Ascending aorta (tissue), 2 donors: ENCODE results near the gene RNF8. TPM values are rescaled to one million over a fixed set of nuclear protein-coding genes. Genes with fewer than 3 reads are reported as not detected.

Experiments
- DNase-seq, 2 donors: peaks; one replicate each; pipeline ENCODE4 v3.0.0-alpha.2; 2019; ENCODE audit warnings: low spot score in 2 of 2
- H3K27ac ChIP-seq, 2 donors: fragments of 200-600 bp; sonication (generic); one replicate each; pipeline ENCODE4 v1.5.1; 2016 to 2017; ENCODE audit warnings: mild to moderate bottlenecking in 1 of 2
- H3K27me3 ChIP-seq: fragments of 200-600 bp; sonication (generic); one replicate; pipeline ENCODE4 v1.5.1; 2017
- H3K36me3 ChIP-seq, 2 donors: fragments of 200-600 bp; sonication (generic); one replicate each; pipeline ENCODE4 v1.5.1; 2016
- H3K4me1 ChIP-seq, 2 donors: fragments of 200-600 bp; sonication (generic); one replicate each; pipeline ENCODE4 v1.5.1; 2016 to 2017; ENCODE audit warnings: mild to moderate bottlenecking in 1 of 2
- H3K4me3 ChIP-seq, 2 donors: fragments of 200-600 bp; sonication (generic); one replicate each; pipeline ENCODE4 v1.5.1; 2016 to 2017; ENCODE audit warnings: mild to moderate bottlenecking in 1 of 2
- H3K9me3 ChIP-seq, 2 donors: fragments of 200-600 bp; sonication (generic); one replicate each; pipeline ENCODE4 v1.5.1; 2016
- intact Hi-C: fragments of 100-400 bp; cut with DNase I; formaldehyde crosslinking; loops from one replicate; pipeline ENCODE4 v1.15.1; 2023
- total RNA-seq: library from RNA; depleted of rRNA; stranded (reverse); fragments of >200 nt; gene quantifications from one replicate; pipeline ENCODE4 v1.1.0, GENCODE V29; 2016
- TF ChIP-seq, protein P1 (sequence below), 3 experiments: fragments of 200-600 bp in 2 of 3; fragments of 450-650 bp in 1 of 3; sonication (generic) in 2 of 3; IDR thresholded peaks; one replicate each; pipeline ENCODE4 v1.5.1; 2016 to 2019; ENCODE audit warnings: antibody characterized with exemption in 3 of 3, mild to moderate bottlenecking in 1 of 3, moderate library complexity in 1 of 3

RNF8 gene
- total RNA-seq, 1 donor from 2014 or later, result 7.3 TPM

DNA sequence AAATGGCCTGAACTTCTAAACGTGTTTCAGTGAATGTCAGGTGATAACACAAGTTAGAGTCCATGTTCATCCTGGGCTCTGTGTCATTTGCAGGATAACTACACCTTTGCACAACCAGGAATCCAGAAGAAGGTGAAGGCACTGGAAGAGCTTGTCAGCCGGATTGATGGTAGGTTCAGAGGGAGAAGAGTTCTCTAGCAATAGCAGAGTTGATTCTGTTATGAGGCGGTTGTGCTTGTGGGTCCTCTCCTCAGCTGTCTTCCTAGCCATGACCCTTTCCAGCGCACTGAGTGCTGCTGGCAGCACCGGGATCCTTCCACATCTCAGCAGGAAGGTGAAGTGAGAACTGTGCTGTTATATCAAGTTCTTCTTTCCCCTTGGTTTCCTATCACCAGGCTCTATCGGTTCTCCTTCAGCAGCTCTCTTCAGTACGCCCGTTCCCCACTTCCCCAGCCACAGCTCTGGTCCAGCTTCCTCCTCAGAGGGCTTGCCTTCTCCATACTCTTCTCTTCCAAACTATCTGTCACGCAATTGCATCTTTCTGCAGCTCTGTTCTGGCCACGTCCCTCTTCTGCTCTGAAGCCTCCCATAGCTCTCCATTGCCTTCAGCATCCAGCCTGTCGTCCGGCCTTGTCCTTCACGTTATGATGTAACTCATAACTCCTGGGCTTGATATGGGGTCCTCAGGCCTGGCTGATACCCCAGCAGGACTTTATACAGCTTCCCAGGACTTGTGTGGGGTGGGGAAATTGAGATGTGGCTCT is 39.9 kb upstream of the RNF8 start:
- Histone ChIP-seq H3K9me3 (no peaks in the 10 kb centered on the region), H3K27me3 (no peaks in the 10 kb centered on the region), H3K27ac (no peak overlapping the region), H3K4me1 (peaks cover 0 to 6% of the 10 kb centered on the region in 2 donors), H3K4me3 (no peak overlapping the region), H3K36me3 (peaks cover 48 to 59% of the 10 kb centered on the region in 2 donors)
- intact Hi-C loops, result no loop called here
- TF ChIP-seq, protein P1, sequence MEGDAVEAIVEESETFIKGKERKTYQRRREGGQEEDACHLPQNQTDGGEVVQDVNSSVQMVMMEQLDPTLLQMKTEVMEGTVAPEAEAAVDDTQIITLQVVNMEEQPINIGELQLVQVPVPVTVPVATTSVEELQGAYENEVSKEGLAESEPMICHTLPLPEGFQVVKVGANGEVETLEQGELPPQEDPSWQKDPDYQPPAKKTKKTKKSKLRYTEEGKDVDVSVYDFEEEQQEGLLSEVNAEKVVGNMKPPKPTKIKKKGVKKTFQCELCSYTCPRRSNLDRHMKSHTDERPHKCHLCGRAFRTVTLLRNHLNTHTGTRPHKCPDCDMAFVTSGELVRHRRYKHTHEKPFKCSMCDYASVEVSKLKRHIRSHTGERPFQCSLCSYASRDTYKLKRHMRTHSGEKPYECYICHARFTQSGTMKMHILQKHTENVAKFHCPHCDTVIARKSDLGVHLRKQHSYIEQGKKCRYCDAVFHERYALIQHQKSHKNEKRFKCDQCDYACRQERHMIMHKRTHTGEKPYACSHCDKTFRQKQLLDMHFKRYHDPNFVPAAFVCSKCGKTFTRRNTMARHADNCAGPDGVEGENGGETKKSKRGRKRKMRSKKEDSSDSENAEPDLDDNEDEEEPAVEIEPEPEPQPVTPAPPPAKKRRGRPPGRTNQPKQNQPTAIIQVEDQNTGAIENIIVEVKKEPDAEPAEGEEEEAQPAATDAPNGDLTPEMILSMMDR (IDR thresholded peaks at IDR 0.05), result no peak
- DNase-seq, result no peak

DNA sequence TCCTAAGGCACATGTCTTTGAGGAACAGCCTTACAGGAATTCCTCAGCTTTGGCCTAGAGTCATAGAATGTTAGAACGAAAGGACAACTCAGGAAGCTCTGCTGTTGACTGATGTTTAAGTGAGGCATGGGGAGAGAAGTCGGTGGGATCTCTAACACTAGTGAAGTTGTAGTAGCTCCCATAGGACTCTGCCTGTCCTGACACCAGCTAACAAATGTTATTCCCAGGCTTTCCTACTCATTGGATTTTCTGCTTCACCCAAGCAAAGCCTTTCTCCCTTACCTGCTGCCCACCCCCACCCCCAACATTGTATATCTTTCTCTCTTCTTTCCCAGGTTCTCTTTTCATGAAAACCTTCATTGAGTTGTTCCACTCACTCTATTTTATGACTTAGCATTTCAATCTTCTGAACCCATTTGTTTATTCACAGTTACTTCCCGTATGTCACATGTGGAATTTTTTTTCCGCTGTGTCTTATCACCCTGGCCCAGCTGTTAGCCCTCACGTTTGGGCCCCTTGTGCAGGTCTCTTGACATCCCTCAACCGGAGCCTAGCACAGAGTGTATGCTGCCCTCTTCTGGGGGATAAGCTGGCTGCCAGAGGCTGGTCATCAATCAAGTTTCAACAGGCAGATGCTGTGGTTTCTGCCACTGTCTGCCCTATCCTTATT is 39.2 kb upstream of the RNF8 start:
- Histone ChIP-seq H3K27me3 (no peaks in the 10 kb centered on the region), H3K36me3 (peaks cover 56 to 62% of the 10 kb centered on the region in 2 donors), H3K4me3 (no peak overlapping the region), H3K9me3 (no peaks in the 10 kb centered on the region), H3K4me1 (no peaks in the 10 kb centered on the region), H3K27ac (no peak overlapping the region)
- TF ChIP-seq, protein P1 (IDR thresholded peaks at IDR 0.05), result peak in 1 of 3 experiments; percentile 34
- no peak for DNase-seq
- intact Hi-C loops, result no loop called here

GRCh38 chr6:37315157-37315515 is 38.6 kb upstream of the RNF8 start:
- Histone ChIP-seq H3K27me3 (no peaks in the 10 kb centered on the region), H3K4me3 (no peak overlapping the region), H3K4me1 (no peaks in the 10 kb centered on the region), H3K27ac (no peak overlapping the region), H3K9me3 (no peaks in the 10 kb centered on the region), H3K36me3 (peaks cover 60 to 68% of the 10 kb centered on the region in 2 donors)
- DNase-seq, result no peak
- intact Hi-C loops, result no loop called here
- TF ChIP-seq, protein P1 (IDR thresholded peaks at IDR 0.05), result peak in 1 of 3 experiments; percentile 1

- intact Hi-C loops, result no loop called here
- DNase-seq, result no peak
- TF ChIP-seq, protein P1 (IDR thresholded peaks at IDR 0.05), result no peak
- no peak overlapping the region for H3K27ac ChIP-seq
- H3K36me3 ChIP-seq, result peaks cover 62 to 70% of the 10 kb centered on the region in 2 donors
- H3K4me1 ChIP-seq, result no peaks in the 10 kb centered on the region
- no peaks in the 10 kb centered on the region for H3K9me3 ChIP-seq
- H3K27me3 ChIP-seq, result no peaks in the 10 kb centered on the region
- no peak overlapping the region for H3K4me3 ChIP-seq
Observed at GRCh38 chr6:37316071-37316470, 37.7 kb upstream of the RNF8 start.

- H3K36me3 ChIP-seq, result peaks cover 72 to 73% of the 10 kb centered on the region in 2 donors
Observed at GRCh38 chr6:37317312-37318038, 36.3 kb upstream of the RNF8 start.

More at GRCh38 chr6:37317312-37318038, 36.3 kb upstream of the RNF8 start:
- no peaks in the 10 kb centered on the region for H3K27me3 ChIP-seq
- no peaks in the 10 kb centered on the region for H3K4me1 ChIP-seq
- no peak overlapping the region for H3K4me3 ChIP-seq
- intact Hi-C loops, result no loop called here
- no peak for DNase-seq
- H3K9me3 ChIP-seq, result no peaks in the 10 kb centered on the region
- no peak overlapping the region for H3K27ac ChIP-seq
- TF ChIP-seq, protein P1 (IDR thresholded peaks at IDR 0.05), result no peak
